Erythroblast (primary cell): ENCODE results near the gene DHRS9.
A peak's percentile ranks its signal among the peaks of the same experiment; 100 is the strongest.
"Not testable (repeated sequence)": the region's sequence is repeated elsewhere in the genome, so short reads cannot be mapped to it uniquely, and the experiment has no call there.

Source experiments
- DNase-seq, 2 experiments: peaks; one replicate each; lab custom pipeline; 2025; lab: John Stamatoyannopoulos, UW
- GATA1 ChIP-seq: IDR thresholded peaks from 2 replicates; pipeline ENCODE4 v1.6.1; 2011; ENCODE audit warnings: low read depth, mild to moderate bottlenecking, control low read depth, low read length, moderate library complexity
- POLR2A ChIP-seq: IDR thresholded peaks from 2 replicates; pipeline ENCODE4 v1.6.1; 2011; ENCODE audit warnings: mild to moderate bottlenecking, low read length

Gene DHRS9

DNA sequence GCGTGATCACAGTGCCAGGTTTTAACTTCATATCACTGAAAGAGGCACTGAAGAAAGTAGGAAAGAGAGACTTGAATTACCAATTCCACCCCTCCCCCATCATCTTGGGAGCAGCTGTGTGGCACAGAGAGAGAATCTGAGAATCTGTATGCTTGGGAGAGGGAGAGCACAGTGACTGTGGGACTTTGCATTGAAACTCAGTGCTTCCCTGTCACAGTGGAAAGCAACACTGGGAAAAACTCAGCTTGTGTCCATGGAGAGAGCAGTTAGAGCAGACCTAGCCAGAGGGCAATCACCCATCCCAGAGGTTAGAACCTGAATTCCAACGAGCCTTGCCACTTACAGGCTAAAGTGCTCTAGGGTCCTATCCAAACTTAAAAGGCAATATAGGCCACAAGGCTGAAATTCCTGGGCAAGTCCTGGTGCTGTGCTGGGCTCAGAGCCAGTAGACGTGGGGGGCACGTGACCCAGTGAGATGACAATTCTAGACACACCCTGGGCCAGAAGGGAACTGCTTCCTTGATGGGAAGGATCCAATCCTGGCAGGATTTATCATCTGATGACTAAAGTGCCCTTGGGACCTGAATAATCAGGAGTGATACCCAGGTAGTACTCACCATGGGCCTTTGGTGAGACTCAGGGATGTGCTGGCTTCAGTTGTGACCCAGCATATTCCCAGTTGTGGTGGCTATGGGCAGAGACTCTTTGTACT lies 22.8 kb upstream of the DHRS9 start:
- TF ChIP-seq GATA1 (no peak), POLR2A (no peak)
- no peak for DNase-seq

DNA sequence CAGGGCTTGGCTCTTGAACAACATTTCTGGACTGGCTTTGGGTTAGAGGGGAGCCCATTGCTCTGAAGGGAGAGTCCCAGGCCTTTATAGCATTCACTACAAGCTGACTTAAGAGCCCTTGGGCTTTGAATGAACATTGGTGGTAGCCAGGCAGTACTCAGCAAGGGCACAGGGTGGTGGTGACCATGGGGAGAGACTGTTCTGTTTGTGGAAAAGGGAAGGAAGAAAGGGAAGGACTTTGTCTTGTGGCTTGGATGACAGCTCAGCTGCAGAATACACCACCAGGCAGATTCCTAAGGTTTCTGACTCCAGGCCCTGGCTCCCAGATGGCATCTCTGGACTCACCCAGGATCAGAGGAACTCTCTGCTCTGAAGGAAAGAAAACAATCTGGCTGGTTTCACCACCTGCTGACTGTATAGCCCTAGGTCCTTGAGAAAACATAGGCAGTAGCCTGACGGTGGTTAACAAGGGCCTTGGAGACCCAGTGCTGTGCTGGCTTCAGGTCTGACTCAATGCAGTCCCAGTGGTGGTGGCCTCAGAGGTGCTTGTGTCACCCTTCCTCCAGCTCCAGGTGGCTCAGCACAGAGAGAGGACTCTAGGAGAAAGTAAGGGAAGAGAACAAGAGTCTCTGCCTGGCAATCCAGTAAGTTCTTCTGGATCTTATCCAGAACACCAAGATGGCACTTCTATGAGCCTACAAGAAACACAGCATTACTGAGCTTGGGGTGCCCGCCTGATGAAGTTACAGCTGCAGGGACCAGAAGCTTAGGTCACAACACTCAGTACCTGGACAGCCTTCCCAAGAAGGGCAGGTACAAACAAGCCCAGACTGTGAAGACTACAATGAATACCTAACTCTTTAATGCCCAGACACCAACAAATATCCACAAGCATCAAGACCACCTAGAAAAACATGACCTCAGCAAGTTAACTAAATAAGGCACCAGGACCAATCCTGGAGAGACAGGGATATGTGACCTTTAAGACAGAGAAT lies 21.8 kb upstream of the DHRS9 start:
- no peak for DNase-seq
- TF ChIP-seq GATA1 (no peak), POLR2A (no peak)

DNA sequence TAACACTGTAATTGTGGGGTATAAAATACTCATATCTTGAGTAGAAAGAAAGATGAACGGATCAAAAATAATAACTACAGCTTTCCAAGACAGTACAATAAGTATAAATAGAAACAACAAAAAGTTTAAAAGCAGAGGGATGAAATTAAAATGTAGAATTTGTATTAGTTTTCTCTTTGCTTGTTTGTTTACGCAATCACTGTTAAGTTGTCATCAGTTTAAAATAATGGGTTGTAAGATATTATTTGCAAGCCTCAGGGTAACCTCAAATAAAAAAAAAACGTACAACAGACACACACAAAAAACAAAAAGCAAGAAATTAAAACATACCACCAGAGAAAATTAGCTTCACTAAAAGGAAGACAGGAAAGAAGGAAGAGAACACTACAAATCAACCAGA lies 20.2 kb upstream of the DHRS9 start:
- no peak for DNase-seq
- TF ChIP-seq POLR2A (no peak), GATA1 (no peak)

DNA sequence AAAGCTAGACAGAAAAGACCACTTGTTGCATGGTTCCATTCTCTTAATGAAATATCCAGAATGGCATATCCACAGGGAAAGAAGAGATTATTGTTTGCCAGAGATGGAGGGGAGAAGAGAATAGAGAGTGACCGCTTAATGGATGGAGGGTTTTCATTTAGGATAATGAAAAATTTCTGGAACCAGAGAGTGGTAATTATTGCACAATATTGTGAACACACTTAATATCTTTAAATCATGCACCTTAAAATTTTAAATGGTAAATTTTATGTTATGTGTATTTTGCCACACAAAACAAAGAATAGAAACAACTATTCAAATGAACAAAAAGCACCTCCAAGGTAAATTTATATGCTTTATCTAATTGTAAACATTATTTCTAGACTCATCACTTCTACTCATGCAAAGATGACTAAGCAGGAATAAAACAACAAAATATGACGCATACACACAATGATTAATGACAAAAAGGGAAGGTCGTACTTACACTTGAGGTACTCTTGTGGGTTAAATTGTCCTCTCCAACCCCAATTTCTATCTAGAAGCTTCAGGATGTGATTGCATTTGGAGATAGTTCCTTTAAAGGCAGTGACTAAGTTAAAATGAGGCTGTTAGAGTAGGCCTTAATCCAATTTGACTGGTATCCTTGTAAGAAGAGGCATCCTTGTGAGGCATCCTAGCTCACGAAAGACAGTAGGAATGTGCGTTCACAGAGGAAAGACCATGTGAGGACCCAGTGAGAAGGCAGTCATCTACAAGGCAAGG lies 18.7 kb upstream of the DHRS9 start:
- no peak for TF ChIP-seq POLR2A
- TF ChIP-seq GATA1: no peak
- DNase-seq: peak; percentile 36 to 58

DNA sequence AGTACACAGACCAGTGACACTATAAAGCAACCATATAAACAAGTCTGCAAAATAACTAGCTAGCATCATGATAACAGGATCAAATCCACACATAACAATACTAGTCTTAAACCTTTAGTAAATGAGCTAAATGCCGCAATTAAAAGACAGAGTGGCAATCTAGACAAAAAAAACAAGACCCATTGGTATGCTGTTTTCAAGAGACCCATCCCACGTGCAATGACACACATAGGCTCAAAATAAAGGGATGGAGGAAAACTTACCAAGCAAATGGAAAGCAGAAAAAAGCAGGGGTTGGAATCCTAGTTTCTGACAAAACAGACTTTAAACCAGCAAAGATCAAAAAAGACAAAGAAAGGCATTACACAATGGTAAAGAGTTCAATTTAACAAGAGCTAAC lies 14.8 kb upstream of the DHRS9 start:
- DNase-seq: not testable (repeated sequence)

DNA sequence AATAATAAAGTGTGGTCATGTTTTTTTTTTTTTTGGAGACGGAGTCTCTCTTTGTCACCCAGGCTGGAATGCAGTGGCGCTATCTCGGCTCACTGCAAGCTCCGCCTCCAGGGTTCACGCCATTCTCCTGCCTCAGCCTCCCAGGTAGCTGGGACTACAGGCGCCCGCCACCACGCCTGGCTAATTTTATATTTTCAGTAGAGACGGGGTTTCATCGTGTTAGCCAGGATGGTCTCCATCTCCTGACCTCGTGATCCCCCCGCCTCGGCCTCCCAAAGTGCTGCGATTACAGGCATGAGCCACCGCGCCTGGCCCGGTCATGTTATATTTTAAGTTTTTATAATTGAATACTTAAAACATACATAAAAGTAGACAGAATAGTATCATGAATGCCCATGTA lies 5.2 kb upstream of the DHRS9 start:
- not testable (repeated sequence) for DNase-seq

DNA sequence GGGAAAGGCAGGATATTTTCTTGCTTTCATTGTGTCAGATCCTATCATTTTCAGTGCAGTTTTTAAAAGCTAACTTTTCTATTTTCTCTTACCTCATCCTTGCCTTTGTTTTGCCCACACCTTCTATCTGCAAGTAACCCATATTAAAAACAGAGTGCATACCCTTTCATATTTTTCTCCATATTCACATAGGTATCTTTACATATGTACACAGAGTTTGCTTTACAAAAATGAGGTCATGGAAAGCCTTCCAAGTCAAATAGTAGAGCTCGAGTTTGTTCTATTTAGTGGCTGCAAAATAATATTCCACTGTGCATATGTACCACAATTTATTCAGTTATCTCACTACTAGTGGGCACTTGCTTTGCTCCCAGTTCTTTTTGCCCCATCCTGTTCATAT lies 3.9 kb upstream of the DHRS9 start:
- DNase-seq: no peak
- TF ChIP-seq GATA1 (no peak), POLR2A (no peak)

DNA sequence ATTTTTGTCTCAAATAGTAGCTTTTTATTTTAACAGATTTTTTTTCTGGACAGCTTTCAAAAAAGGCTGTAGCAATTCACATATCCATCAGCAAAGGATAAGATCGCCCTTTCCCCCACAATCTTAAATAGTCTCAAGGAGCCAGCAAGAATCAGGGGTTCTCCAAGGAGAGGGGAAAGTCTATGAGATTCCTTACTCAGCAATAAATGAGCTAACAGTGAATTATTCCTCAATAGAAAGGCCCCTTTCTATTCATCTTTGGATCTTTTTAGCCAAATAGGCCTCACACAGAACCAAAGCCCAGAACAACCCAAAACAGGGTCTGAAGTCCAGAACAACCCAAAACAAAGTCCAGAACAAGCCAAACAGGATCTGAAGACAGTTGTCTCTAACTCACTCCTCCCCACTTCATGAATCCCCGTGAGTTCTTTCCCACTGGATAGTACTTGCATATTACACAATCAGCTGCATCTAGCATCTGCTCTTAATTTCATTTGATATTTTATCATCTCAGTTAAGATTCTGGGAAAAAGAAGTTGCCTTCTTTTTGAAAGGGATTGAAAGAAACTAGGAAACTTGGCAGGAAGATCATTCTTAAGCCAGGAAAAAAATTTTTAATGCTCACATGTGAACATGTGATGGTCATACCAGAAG lies 3.4 kb upstream of the DHRS9 start:
- no peak for TF ChIP-seq POLR2A
- no peak for TF ChIP-seq GATA1
- DNase-seq: no peak

DNA sequence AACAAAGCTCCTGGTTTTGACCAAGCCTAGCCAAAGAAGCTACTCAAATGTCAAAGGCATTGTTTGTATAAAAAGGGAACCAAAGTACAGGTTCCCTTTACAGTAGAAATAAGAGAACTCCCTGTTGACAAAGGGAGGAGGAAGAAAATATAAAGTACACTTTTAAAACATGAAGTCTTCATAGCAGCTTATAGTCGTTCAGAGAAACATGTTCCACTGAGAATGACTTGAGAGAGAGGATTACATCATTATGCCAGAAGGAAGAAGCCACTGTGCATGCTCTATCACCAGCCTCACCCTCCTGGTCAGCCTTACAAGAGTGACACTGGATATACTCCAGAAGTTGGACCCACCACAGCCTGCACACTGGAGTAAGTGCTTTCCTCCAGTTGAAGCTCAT lies 2.5 kb upstream of the DHRS9 start:
- DNase-seq: no peak
- TF ChIP-seq GATA1 (no peak), POLR2A (no peak)

DNA sequence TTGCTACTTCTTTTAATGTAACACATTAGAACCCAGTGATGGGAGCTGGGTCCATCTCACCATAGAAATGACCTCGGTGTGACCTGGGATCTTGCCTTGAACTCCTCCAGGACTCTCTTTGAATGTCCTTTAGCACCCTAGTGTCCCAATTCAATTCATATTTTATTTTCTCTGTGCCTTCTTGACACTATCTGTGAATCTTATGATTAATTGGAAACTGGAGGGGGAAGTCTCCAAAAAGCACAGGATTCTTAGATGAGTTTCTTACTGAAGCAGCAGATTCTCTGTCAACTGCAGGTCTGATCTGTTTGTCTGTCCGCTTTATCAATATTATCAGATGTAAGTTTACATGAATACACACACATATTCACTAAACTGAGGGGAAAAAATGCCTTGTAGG lies 470 bp downstream of the DHRS9 start:
- TF ChIP-seq GATA1: no peak
- no peak for TF ChIP-seq POLR2A

DNA sequence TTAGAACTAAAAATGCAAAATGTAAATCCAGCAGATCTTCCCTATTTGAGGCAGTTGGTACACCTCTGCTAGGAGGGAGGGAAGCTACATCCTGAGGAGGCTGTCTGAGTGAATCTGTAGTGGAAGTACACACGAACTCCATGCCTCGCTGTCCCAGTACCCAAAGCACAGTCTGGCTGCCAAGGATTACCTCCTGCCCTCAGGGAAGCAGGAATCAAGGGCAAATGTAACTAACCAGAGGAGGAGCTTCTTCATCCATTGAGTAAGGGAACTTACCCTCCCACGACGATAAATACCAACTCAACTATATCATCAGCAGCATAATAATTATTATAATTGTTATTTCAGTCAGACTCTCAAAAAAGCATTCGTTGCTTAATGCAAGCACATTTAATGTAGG lies 2.1 kb downstream of the DHRS9 start:
- DNase-seq: peak in 1 of 2 experiments; percentile 8
- TF ChIP-seq POLR2A (no peak), GATA1 (no peak)

More for the DNA sequence above, 470 bp downstream of the DHRS9 start:
- DNase-seq: no peak

DNA sequence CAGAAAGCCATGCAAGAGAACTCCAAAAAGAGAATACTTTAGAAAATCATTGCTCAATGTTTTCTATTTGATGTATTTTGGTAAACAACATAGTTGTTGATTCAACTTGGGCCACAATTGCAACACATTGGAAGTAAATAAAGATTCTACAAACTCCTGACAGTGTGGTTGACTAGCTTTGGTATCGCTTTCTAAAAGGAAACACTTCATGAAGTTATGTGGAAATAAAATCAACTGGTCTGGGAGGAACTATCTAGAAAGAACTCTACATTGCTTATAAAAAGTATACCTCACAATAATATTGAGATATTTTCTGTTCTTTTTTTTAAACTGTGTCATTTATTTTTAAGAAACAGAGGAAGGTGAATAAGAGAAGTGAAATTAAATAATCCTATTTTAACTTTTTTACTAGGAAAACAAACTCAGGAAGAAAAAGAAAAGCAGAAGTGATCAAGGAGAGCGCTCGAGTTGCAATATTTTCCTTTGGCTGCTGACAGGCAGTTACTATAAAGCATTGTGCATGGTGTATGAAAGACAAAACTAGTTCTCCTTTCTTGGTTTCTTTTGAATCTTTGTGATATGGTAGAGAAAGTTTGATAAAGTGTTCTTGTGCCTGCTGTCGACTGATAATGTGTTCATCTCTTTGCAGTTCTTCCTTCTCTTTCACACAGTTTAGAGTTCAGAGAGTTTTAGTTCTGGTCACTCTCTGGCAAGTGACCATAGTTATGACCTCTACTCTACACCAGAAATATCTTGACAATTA lies 3.0 kb downstream of the DHRS9 start:
- DNase-seq: peak; percentile 59 to 85
- TF ChIP-seq POLR2A: peak; percentile 18
- no peak for TF ChIP-seq GATA1
